Endodermal cell (in vitro differentiated cells): ENCODE measurements around the gene BRD1. TPM values are rescaled to one million over a fixed set of nuclear protein-coding genes. Genes with fewer than 3 reads are reported as not detected.

Experiments
- DNase-seq: peaks from one replicate; pipeline ENCODE4 v3.0.0-alpha.2; 2017
- H3K27ac ChIP-seq: 2 replicates; pipeline ENCODE4 v1.5.1; 2013; ENCODE audit warnings: mild to moderate bottlenecking, low read depth, low read length, moderate library complexity
- H3K27me3 ChIP-seq: 2 replicates; pipeline ENCODE4 v1.6.1; 2013; ENCODE audit warnings: mild to moderate bottlenecking, low read length, moderate library complexity; ENCODE audit not compliant: insufficient read depth, control insufficient read depth, poor library complexity, severe bottlenecking
- H3K36me3 ChIP-seq: 2 replicates; pipeline ENCODE4 v1.7.0; 2013; ENCODE audit warnings: mild to moderate bottlenecking, low read length, moderate library complexity; ENCODE audit not compliant: control insufficient read depth, insufficient read depth
- H3K4me1 ChIP-seq: one replicate; pipeline ENCODE4 v1.7.0; 2013; ENCODE audit warnings: low read length; ENCODE audit not compliant: control insufficient read depth, insufficient read depth
- H3K4me3 ChIP-seq: 2 replicates; pipeline ENCODE4 v1.5.1; 2013; ENCODE audit warnings: mild to moderate bottlenecking, low read length, moderate library complexity
- H3K9ac ChIP-seq: 2 replicates; pipeline ENCODE4 v1.6.1; 2013; ENCODE audit warnings: mild to moderate bottlenecking, low read length, moderate library complexity; ENCODE audit not compliant: poor library complexity, severe bottlenecking; ENCODE audit errors: extremely low read depth
- H3K9me3 ChIP-seq: 2 replicates; pipeline ENCODE4 v1.6.1; 2013; ENCODE audit warnings: mild to moderate bottlenecking, low read length, moderate library complexity; ENCODE audit not compliant: control insufficient read depth
- H3K27ac Mint-ChIP-seq: 2 replicates; pipeline ENCODE4 v1.8.0; 2020; ENCODE audit warnings: mixed read lengths
- H3K27me3 Mint-ChIP-seq: 2 replicates; pipeline ENCODE4 v1.8.0; 2021; ENCODE audit warnings: mild to moderate bottlenecking, mixed read lengths; ENCODE audit not compliant: insufficient read depth
- H3K36me3 Mint-ChIP-seq: 2 replicates; pipeline ENCODE4 v1.8.0; 2020; ENCODE audit warnings: low read depth, mixed read lengths
- H3K4me1 Mint-ChIP-seq: 2 replicates; pipeline ENCODE4 v1.8.0; 2020; ENCODE audit warnings: mixed read lengths
- H3K4me3 Mint-ChIP-seq: 2 replicates; pipeline ENCODE4 v1.8.0; 2020; ENCODE audit warnings: mild to moderate bottlenecking, moderate library complexity, mixed read lengths
- H3K9me3 Mint-ChIP-seq: 2 replicates; pipeline ENCODE4 v1.8.0; 2020; ENCODE audit warnings: mild to moderate bottlenecking, mixed read lengths
- CTCF ChIP-seq: fragments of 200-600 bp; sonication (generic); conservative IDR thresholded peaks from 2 replicates; pipeline ENCODE4 v1.5.0; 2021; ENCODE audit warnings: antibody characterized with exemption, mild to moderate bottlenecking
- WGBS, 2 experiments: methylation state at CpG; one replicate each; pipeline versions ENCODE4 v1.1.5 to v1.1.7; 2013; ENCODE audit warnings: missing lambda C conversion rate in 2 of 2, mixed read lengths in 1 of 2; ENCODE audit not compliant: insufficient coverage in 1 of 2, insufficient read length in 1 of 2; 5-methylcytosine and 5-hydroxymethylcytosine counted together
- total RNA-seq, 2 donors: library from RNA; stranded (reverse); fragmentation: NEBNext Ultra II Directional in 1 of 2; extraction: Animal tissue kit (Norgen Biotek cat#: 25700) in 1 of 2; gene quantifications; 2 replicates in 1 of 2; 3 replicates in 1 of 2; pipeline ENCODE4 v1.2.1, GENCODE V29; 2021

Gene BRD1
- total RNA-seq, 2 donors from 2014 or later = 49.5 to 54.9 TPM

- no peak for TF ChIP-seq CTCF
- Histone ChIP-seq H3K9me3 (no peaks in the 10 kb centered on the region), H3K9ac (no peak overlapping the region), H3K4me1 (no peaks in the 10 kb centered on the region), H3K36me3 (no peaks in the 10 kb centered on the region), H3K4me3 (no peak overlapping the region), H3K27ac (no peak overlapping the region), H3K27me3 (peaks cover 4% of the 10 kb centered on the region)
- Mint-ChIP-seq H3K9me3 (no peaks in the 10 kb centered on the region), H3K4me1 (peaks cover 2% of the 10 kb centered on the region), H3K4me3 (peak overlapping the region; percentile 20), H3K27ac (no peak overlapping the region), H3K27me3 (peaks cover 19% of the 10 kb centered on the region), H3K36me3 (no peaks in the 10 kb centered on the region)
- peak; percentile 75 for DNase-seq
- WGBS, 2 experiments = 78 to 81% methylated on average over 13 to 29 of the region's 29 CpGs
Measured at GRCh38 chr22:49838771-49839717, 11.4 kb upstream of the BRD1 start.

DNA sequence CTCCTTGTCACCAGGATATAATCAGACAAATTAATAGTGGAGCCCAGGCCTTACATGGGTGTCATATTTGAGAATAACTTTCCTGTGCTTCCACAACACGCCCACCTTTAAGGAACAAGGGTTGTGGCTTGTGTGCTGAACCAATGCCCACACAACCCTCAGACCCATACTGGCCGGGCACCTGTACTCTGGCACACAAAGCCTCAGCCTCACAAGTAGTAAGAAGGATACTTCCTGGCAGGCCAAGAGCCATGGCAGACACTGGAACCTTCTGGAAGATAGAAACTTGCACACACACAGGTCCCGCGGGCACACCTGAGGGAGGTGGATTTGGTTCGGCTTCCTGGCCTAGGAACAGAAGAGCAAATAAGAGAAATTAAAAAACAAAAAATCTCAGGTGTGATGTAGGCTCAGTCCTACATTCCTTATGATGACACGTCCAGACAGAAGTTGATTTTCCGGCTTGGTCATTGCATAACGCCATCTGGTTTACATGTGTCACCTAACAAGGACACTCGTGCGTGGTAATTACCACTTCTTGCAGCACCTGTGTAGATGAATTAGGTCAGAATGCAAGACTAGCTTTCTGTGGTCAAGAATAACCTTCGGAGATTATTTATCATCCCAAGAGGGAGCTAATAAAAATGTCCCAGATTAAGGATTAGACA lies 5.8 kb upstream of the BRD1 start:
- no peak overlapping the region for H3K27ac ChIP-seq
- WGBS, 2 experiments = 91 to 92% methylated on average over 9 to 11 of the region's 11 CpGs
- peaks cover 33% of the 10 kb centered on the region for H3K9me3 Mint-ChIP-seq
- peaks cover 7% of the 10 kb centered on the region for H3K9me3 ChIP-seq
- H3K36me3 ChIP-seq = no peaks in the 10 kb centered on the region
- no peaks in the 10 kb centered on the region for H3K4me1 Mint-ChIP-seq
- peaks cover 7% of the 10 kb centered on the region for H3K36me3 Mint-ChIP-seq
- H3K4me3 Mint-ChIP-seq = no peak overlapping the region
- no peaks in the 10 kb centered on the region for H3K4me1 ChIP-seq
- no peak overlapping the region for H3K4me3 ChIP-seq
- no peak overlapping the region for H3K27ac Mint-ChIP-seq
- no peak overlapping the region for H3K9ac ChIP-seq
- no peak for DNase-seq
- TF ChIP-seq CTCF = no peak
- no peaks in the 10 kb centered on the region for H3K27me3 ChIP-seq
- peaks cover 40% of the 10 kb centered on the region for H3K27me3 Mint-ChIP-seq

DNA sequence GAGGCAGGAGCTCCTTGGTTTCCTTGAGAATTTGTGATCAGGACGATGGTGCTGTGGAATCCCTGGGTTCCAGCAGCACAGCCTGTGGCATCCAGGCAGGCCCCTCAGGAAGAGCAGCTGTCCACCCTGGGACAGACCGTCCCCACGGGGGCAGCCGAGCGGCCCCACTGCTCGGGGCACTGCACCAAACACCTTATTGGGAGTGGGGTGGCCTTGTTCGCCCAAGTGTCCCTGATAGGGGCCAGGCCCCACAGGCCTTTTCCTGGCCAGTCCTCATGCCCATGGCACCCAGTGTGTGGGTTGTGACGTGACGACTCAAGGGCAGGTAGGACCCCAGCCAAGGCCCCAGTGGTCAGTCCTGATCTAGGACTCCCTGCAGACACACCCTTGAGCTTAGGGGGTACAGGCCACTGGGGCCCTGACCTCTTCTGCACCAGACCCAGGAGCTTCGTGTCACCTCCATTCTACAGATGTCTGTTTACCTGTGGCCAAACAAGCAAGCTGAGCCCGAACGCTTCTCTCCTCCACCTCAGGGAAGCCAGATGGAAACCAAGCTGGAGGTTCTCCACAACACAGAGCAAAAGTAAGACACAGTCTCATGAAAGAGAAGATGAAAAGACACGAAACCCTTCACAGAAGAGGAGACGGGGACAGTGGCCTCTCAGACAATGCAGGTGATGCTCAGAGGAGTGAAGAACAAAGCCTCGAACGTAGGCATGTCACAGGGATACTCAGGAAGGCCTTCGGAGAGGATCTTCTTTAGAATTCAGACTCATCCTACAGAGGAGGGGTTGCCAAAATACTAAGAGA lies 1.6 kb upstream of the BRD1 start:
- WGBS, 2 experiments = 97% methylated on average over 10 to 17 of the region's 17 CpGs
- Mint-ChIP-seq H3K4me1 (peaks cover 19% of the 10 kb centered on the region), H3K36me3 (peaks cover 21% of the 10 kb centered on the region), H3K9me3 (peaks cover 33% of the 10 kb centered on the region), H3K4me3 (peak overlapping the region; percentile 80), H3K27ac (no peak overlapping the region), H3K27me3 (peaks cover 31% of the 10 kb centered on the region)
- Histone ChIP-seq H3K36me3 (peaks cover 12% of the 10 kb centered on the region), H3K27ac (no peak overlapping the region), H3K27me3 (no peaks in the 10 kb centered on the region), H3K9me3 (peaks cover 7% of the 10 kb centered on the region), H3K9ac (no peak overlapping the region), H3K4me3 (no peak overlapping the region), H3K4me1 (no peaks in the 10 kb centered on the region)
- no peak for DNase-seq
- no peak for TF ChIP-seq CTCF
